Heart left ventricle (tissue), 13 donors: ENCODE results near the gene NALCN.

Experiments used
- POLR2A ChIP-seq, 2 donors: fragments of 450-650 bp; IDR thresholded peaks; one replicate each; pipeline ENCODE4 v1.6.1; 2017; ENCODE audit warnings: antibody characterized with exemption in 2 of 2, mild to moderate bottlenecking in 2 of 2, moderate library complexity in 2 of 2
- TF ChIP-seq, protein P1 (sequence below), 12 donors: fragments of 200-600 bp; sonication (generic) in 4 of 12; IDR thresholded peaks; one replicate each; pipeline versions ENCODE4 v1.5.0 to v1.8.0; 2018 to 2022; ENCODE audit warnings: antibody characterized with exemption in 12 of 12, mild to moderate bottlenecking in 5 of 12
- donor health status: ischemic (EF 13 %, LVEDD 7.1; RV severe dilation, severe dysfunction).
- donor health status: DM: no; HTN: yes; CAD: no.
- donor health status: DM: no; HTN: no; CAD: no.
- donor health status: ischemic (EF 25% LVEDD 6.9; RV normal size, moderate dysfunction).
- donor health status: ischemic (EF 25% LVEDD 5.7; RV mildly dilated, moderate dysfunction).
- donor health status: ischemic (EF 35%, LVEDD 5.7; RV mildly dilated, moderate dysfunction).
- donor health status: nonischemic (EF 11% LVEDD 7.7; RV severe dilation, severe dysfunction).
- donor health status: DM: yes; HTN: yes; CAD: no.
- donor health status: PGD.
- donor health status: ischemic (EF 29% LVEDD 5.4; RV normal size, mild dysfunction).
- donor health status: nonischemic (EF 23%, LVEDD 6.1; RV moderate dilation, normal function).

DNA sequence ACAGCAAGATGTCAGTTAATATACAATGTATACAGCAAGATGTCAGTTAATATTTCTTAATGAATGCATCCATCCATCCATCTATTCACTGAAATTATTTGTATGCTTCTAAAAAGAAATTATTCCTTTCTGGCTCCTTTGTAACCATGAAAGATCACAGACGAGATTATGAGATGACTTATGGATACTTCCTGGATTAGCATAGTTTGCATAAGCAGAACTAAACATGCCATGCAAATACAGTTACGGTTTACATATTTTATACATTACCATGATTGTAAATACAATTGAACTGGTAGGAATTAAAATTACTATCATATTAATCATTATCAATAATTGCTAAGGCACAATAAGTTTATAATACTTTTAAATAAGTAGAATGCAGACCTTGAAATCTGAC, 32.7 kb downstream of the NALCN start:
- TF ChIP-seq, protein P1, sequence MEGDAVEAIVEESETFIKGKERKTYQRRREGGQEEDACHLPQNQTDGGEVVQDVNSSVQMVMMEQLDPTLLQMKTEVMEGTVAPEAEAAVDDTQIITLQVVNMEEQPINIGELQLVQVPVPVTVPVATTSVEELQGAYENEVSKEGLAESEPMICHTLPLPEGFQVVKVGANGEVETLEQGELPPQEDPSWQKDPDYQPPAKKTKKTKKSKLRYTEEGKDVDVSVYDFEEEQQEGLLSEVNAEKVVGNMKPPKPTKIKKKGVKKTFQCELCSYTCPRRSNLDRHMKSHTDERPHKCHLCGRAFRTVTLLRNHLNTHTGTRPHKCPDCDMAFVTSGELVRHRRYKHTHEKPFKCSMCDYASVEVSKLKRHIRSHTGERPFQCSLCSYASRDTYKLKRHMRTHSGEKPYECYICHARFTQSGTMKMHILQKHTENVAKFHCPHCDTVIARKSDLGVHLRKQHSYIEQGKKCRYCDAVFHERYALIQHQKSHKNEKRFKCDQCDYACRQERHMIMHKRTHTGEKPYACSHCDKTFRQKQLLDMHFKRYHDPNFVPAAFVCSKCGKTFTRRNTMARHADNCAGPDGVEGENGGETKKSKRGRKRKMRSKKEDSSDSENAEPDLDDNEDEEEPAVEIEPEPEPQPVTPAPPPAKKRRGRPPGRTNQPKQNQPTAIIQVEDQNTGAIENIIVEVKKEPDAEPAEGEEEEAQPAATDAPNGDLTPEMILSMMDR (IDR thresholded peaks at IDR 0.05), result no peak
- TF ChIP-seq POLR2A (IDR thresholded peaks at IDR 0.05), result no peak
